HG02852 (cell line): ENCODE measurements around the gene HIGD1C.

Experiments
- ATAC-seq: cut with Tn5 transposase; IDR thresholded peaks from one replicate; pipeline ENCODE4 v1.9.1; 2021; ENCODE audit warnings: mild to moderate bottlenecking, moderate library complexity; ENCODE audit not compliant: unreplicated experiment

HIGD1C gene

DNA sequence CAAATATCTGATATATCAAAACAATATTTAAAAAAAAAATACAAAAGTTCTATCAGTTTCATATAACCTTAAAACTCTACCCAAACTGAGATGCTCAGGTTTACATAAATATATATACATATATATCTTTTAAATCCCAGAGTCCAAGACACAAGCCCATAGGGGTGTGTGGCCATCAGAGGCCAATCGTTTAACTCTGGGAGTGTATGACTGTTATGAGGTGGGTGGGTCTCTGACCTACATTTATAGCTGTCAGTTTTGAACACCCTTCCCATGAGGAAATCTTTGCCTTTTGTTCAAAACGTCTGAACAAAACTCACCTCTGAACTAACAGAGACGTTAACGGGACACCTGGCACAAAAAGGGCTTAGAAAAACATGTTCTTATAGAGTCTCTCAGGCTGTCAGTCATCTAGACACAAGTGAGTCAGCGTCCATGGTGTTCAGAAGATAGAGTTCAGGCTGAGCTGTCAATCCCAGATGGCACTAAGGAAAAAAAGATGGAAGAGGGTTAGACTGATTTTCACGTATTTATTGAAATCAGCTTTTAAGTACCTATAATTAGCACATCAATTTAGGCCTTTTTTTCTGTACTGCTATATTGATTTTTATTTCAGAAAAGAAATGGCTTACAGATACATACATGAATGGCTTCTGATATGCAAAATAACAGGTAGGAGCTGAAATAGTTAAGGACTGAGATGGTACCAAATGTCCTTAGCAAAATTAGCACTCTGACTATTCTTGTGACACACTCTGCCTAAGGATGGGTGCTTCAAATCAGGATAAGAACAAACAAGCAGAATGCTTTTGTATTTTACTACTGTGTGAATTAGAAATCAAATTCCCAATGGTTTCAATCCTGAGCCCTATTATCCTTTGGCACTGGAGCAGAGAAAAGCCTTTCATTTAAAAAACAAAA is 29.2 kb downstream of the HIGD1C start:
- no peak for ATAC-seq

DNA sequence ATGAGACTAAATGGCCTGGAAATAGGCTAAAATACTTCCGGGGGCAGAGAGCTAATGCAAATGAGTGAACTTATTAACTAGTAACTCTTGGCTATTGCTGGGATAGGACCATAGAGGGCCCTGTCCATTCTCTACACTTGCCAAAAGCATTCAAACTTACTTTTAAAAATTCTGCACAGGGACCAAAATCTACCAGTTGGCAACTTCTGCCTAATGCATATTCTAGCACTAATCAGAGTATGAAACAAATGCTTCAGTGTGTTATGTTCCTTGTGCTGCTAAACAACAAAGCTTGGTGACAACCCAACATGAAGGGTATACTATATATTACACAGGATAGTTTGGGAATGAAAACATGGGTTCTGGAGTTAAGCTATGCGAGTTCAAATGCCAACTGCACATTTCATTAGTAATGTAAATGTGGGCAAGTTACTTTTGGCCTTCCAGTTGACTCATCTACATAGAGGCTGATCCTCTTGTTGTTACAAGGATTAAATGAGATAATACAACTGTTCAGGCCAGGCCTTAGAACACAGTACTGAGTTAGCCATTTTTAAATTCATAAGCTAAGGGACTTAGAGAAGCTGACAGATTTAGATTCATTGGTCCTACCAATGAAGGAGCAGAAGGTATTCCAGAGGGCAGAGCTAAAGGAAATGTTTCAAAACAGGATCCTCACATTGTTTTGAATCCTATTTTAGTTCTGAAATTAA is 32.4 kb downstream of the HIGD1C start:
- no peak for ATAC-seq

DNA sequence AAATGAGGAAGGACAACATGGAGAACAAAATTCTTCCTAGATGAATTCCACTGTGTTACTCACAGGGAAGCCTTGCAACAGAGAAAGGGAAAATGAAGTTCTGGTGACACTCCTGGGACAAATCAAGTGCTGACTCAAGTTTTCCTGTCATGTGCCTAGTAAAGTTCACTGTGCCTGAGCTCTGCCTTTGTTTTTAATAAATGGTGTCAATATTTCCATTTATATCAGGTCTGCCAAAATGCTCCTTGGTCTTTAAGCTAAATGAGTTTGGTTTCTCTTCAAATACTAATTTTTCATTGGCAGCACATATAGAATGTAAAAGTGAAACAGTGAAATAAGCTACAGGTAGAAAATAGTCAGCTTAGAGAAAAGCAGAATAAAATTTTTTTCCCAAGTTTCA is 33.0 kb downstream of the HIGD1C start:
- no peak for ATAC-seq

DNA sequence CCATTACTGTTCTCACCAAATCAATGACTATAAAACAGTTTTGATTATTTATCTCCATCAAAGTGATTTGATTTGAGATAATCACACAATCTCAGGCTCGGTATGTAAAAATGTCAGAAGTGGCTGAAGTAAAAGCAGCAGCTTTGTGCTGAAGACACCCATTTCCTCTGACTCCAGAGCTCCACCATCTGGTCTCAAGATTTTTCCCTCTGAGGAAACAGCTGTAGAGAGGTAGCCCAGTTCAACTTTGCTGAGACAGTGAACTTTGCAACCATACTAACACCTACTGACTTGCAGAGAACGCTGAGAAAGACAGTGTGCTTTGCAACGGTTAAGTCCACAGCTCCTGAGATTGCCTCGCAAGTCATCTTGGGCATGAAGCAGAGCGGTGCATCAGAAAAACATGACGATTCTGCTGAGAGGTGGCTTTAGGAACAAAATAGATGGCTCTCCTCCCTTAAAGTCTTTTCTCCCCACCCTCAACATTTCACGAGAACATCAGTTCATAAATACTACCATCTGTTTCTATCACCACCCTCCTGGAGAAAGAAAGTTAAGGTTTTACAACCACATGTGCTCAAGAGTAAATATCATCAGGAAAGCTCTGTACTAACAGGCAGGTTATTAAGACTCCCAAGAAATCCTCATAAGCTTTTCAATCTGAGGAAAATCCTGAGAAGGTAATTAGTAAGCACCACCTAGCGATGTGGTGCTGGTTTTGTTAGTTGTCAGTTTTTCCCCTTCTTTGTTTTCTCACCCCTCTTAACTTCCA is 34.8 kb downstream of the HIGD1C start:
- no peak for ATAC-seq

DNA sequence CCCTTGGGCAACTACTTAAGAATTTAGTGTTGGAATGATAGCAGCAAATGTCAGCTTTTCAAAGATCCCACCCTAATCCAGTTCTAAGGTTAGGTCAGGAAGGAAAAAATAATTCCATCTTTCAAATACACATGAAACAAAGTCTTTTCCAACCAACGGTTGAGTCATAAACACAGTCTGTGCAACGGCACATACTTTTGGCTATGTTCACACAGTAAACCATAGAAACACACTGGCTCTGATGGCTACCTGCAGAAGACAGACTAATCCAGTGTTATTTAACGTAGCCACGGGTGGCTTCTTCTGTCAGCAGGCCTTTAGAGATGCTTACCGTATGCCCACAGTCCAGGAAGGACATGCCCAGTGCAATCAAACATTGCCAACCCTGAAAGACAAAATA is 35.7 kb downstream of the HIGD1C start:
- ATAC-seq, result no peak

DNA sequence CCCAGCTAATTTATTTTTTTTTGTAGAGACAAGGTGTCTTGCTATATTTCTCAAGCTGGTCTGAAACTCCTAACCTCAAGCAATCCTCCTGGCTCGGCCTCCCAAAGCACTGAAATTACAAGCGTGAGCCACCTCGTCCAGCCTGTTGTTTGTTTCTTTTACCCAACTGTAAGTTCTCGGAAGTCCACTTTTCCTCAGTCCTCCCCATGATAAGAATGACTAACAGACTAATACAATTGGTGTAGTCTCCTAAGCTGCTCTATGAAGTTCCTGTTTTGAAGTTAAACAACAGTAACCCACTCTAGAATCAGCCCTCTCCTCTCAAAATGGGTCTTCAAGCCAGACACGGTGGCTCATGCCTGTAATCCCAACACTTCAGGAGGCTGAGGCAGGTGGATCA is 36.5 kb downstream of the HIGD1C start:
- ATAC-seq, result no peak

DNA sequence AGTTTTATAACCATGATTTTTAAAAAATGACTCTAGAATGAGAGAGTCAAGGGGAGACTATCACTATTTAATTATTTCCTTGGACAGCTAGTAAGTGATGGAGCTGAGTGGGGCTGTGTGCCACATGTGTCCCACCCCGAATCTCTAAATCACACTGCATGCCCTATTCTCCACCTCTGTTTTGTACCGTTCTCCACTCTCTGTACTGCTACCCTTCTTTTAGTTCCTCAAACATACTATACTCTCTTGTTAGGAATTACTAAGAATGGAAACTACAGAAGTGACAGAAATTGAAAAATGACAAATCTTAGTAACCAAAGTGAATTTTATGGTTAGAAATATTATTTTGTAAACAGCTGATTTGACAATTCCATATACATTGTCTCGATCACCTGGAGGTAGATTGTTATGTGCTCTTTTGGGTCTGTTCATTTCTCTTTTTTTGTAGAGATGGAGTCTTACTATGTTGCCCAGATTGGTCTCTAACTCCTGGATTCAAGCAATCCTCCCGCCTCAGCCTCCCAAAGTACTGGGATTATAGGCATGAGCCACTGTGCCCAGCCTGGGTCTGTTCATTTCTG is 37.9 kb downstream of the HIGD1C start:
- no peak for ATAC-seq

DNA sequence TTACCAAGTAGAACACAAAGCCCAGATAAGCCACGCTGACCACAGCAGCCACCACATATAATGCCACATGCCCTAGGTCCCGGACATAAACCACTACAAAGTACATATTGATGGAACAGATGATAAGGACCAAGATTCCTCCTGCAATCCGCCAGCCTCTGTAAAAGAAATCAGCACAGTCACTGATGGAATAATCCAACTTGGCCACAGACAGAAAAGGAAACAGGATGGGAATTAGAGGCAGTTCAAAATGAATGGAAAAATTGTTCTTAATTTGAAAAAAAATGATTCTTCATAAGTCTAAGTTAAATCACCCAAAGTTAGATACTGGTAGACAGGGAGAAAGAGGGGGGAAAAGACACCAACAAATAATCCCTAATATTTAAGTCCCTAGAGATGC is 38.4 kb downstream of the HIGD1C start:
- ATAC-seq, result no peak

DNA sequence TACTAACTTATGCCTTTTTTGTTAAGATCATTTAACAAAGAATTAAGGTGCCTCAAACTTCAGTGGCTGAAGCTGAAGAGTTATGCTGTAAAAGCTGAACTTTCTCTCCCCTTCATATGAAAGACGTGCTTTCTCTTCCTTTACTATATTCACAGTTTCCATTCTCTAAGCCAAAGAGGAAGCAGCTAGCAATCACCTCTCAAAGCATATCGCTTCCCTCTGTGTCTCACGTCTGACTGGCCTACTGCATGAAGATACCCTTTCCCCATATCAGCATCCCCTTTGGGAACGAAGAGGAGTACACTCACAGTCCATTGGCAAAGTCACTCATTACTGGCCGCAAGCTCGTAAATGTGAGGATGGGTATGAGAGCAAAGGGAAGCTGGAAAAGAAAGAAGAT is 38.9 kb downstream of the HIGD1C start:
- no peak for ATAC-seq

DNA sequence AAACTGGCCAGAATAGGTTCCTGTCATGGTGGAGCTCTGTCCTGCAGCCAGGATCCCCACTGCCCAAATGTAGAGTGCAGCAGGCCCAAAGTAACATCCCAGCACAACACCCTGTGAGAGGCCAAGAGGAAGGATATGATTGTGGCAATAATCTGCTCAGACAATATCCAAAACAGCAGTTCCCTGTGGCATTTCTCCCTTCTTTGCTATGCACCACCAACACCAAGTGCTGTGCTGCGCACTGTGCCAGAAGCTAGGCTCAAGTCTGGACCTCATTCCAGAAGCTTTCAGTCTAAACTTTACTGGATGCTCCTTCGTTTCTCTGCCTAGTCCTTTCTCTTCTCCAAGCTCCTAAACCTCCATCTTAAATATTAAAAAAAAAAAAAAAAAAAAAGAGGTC is 40.5 kb downstream of the HIGD1C start:
- no peak for ATAC-seq

DNA sequence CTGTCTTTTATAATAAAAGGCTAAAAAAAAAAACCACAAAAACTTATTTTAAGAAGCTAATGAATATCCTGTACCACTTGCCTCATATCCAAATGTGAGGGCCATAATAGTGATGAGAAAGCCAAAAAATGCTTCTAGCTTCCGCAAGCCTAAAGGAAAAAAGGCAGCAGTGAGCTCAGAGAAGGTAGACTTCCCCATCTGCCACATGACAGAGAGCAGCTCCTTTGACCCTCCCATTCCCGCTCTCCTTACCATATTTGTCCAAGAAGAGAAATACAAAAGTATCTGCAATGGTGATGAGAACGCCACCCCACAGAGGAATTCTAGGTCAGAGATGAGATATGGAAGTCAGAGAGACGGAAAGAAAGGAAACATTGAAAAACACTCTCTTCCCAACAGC is 46.7 kb downstream of the HIGD1C start:
- no peak for ATAC-seq

DNA sequence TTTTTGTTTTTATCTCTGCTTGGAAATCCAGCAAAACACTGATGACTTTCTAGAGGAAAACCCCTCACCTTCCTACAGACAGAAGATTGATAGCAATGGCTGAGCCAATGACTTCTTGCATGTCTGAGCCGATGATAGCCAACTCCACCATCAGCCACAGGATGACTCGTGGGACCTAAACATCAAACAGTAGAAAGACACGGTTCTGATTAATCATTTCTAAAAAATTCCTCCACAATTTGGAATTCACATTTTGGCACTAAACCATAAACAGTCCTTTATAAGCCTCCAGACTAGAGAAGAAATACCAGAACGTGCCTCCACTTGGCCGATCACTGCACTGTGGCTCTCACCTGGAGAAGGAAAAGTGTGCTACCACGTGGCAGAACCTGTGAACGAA is 47.9 kb downstream of the HIGD1C start:
- no peak for ATAC-seq

DNA sequence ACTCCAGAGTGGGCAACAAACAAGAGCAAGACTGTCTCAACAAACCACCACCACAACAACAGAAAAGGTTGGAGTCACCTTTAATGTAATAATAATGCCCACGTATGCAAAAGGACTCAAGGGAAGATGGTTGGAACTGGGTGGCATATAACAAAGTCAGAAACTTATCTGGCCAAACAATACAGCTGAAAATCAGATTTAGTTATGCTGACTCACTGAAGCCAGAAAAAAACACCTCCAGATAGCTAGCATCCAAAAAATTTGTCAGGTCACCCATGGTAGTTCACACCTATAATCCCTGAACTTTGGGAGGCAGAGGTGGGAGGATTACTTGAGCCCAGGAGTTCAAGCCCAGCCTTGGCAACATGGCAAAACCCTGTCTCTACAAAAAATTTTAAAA is 49.5 kb downstream of the HIGD1C start:
- ATAC-seq, result no peak

DNA sequence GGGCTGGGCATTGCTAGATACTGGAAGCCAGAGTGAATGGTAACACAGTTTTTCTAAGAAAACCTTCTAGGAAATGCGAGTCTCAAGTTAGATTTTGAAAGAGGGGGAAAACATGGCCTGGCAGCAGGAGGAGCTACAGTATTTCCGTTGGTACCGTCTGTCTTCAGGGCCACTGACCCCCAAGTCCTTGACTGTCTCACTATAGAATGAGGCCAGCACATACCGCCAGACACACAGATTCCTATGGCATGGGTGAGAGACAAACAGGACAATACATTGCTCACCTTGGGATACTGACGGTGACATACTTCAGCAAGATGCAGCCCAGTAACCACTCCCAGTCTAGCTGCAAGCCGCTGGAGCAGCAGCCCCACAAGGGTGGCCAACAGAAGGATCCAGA is 52.2 kb downstream of the HIGD1C start:
- no peak for ATAC-seq

DNA sequence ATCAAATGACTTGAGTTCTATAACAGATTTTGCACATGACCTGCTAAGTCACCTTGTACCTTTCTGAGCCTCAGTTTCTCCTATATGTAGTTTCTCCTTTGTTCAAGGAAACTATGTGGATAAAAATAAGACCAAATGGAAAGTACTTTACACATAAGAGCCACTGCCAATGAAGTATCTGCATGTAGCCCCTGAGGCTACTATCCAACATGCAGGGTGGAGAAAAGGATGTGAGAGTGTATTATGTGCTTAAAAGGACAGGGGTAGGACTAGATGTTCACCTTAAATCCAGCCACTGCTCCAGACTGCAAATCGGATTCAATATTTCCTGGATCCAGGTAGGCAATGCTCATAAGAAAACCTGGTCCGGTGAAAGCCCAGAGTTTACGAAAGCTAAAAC is 52.7 kb downstream of the HIGD1C start:
- ATAC-seq, result no peak

DNA sequence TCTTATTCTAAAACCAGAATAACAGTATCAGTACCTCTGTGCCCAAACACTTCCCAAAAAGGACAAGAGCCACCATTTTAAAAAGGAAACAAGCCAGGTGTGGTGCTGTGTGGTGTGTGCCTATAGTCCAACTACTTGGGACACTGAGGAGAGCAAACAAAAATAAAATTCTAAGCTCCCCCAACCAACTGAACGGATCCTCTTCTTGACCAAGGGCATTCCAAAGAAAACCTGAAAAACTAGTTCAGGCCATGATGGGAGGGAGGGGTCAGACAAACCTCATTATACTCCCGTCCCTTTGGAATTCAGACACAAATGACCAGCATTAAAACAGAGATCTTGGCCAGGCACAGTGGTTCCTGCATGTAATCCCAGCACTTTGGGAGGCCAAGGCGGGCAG is 53.3 kb downstream of the HIGD1C start:
- ATAC-seq, result no peak

DNA sequence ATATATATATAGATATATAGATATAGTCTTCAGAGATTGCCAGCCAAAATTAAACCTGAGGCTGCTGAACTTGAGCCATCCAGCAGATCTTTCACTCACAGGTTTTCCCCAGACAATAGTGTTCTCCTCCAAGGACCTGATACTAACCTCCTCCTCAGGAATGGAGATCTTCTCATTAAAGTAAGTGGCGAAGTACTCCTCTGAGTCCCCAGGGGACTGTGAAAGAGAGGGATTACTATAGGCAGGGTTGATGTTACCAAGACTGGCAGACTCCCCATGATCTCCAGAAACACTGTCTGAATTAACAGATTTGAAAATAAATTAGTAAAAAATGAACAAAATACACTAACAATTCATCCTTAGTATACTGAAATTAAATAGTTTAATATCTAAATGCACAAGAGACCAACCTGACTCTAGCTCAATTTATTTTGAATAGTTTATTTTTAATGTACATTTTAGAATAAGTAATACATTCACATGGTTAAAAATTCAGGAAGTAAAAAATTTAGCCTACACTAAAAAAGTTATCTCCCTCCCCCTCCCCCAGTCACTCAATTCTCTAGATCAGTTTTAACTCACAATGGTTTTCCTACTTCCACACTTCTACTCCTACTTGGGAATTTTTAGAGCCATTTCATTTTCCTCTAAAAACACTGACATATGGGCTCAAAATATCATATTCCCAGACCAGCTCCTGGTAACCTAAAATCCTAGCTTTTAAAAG is 56.1 kb downstream of the HIGD1C start:
- no peak for ATAC-seq

DNA sequence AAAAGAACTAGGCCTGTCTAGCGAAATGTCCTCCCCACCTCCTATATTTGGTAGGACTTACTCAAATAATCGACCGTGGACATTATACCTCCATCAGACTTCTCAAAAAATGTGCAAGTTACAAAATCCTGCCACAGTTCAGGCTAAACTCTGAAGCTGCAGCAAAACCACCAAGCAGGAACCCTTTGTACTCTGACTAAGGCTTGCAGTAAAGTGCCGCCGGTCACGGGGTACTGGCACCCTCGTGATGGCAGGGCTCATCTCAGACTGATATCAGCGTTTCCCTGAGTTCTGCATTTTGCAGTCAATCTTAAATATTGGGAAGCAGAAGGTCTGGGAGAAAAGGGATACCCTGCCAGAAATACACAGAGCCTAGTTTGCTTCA is 56.7 kb downstream of the HIGD1C start:
- ATAC-seq, result no peak

DNA sequence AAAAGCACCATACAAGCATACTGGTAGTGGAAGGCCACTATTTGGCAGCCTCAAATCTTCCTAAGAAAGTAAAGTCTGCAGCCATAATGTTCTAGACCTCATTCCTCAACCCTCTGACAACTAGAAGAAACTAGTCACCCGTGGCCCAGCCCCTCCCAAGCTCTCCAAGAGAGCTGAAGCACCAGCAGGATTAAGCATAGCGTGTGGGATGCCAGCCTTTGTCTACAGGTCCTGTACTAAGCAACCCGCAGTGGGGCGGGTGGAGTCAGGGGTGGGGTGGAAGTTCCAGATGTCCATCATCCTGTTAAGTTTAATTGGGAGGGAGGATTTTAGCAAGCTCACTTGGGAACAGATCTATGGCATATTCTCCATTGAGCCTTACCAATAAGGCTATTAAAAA is 59.6 kb downstream of the HIGD1C start:
- no peak for ATAC-seq

DNA sequence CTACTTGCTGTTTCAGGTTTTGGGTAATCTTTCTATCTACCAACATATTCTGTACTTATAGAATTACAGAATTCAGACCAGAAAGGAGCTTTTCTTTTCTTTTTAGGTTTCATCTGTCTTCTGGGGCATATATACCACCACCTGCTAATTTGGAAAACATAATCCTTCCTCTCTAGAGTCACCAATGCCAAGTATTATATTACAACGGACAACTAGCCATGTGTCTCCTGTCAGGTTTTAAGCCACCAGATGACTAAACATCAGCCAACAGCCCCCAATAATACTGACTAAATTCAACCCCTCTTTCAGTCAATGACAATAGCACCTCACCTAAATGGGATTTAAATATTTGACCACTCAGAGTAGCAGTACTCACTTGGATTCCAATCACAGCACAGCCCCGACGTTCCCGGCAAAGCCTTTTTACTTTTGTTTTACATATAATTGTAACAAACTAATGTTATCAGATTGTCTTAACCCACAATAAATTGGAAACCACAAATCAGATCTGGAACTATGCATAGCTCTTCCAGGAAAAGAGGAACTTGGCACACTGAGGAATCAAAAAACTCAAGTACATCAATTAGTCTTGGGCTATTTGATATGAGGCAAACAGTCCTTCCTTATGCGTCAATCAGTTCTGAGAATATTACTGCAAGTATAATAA is 60.4 kb downstream of the HIGD1C start:
- ATAC-seq, result no peak
